B cell (primary cell): ENCODE measurements around the gene USH2A. TPM values are rescaled to one million over a fixed set of nuclear protein-coding genes. Genes with fewer than 3 reads are reported as not detected.

ENCODE experiments used
- ATAC-seq: fragments of 200-7000 bp; cut with Tn5 transposase; one replicate; pipeline ENCODE4 v1.10.0; 2021; ENCODE audit warnings: low read depth, mild to moderate bottlenecking, moderate number of reproducible peaks, moderate library complexity
- CTCF ChIA-PET: fragments of 350-600 bp; sonication (Branson Sonifier 250); formaldehyde crosslinking; loops from one replicate; lab custom pipeline; 2021; ENCODE audit warnings: antibody characterized with exemption, inconsistent platforms; lab: Charles Lee
- POLR2A ChIA-PET: fragments of 350-600 bp; sonication (Branson Sonifier 250); formaldehyde crosslinking; loops from one replicate; lab custom pipeline; 2021; ENCODE audit warnings: antibody characterized with exemption; lab: Charles Lee
- DNase-seq: peaks from one replicate; pipeline ENCODE4 v3.0.0; 2013
- H2AFZ ChIP-seq: 2 replicates; pipeline ENCODE4 v1.6.1; 2012; ENCODE audit warnings: mild to moderate bottlenecking, low read depth, low read length; ENCODE audit not compliant: insufficient read depth, poor library complexity, severe bottlenecking
- H3K27ac ChIP-seq, 2 donors: 1 replicate in 1 of 2; 2 replicates in 1 of 2; pipeline ENCODE4 v1.5.1; 2012 to 2013; ENCODE audit warnings: low read length in 2 of 2, mild to moderate bottlenecking in 2 of 2, moderate library complexity in 1 of 2
- H3K27me3 ChIP-seq, 4 experiments: fragments of 200-600 bp in 1 of 4; sonication (generic) in 1 of 4; replicated peaks in 1 of 4; 1 replicate in 2 of 4; 2 replicates in 2 of 4; pipeline versions ENCODE4 v1.6.1 to v1.7.0; 2013 to 2016; ENCODE audit warnings: low read length in 3 of 4, mild to moderate bottlenecking in 2 of 4, mixed read lengths in 1 of 4, moderate library complexity in 1 of 4; ENCODE audit not compliant: insufficient read depth in 4 of 4, control insufficient read depth in 3 of 4; ENCODE audit errors: control extremely low read depth in 1 of 4
- H3K36me3 ChIP-seq, 2 experiments: replicated peaks in 1 of 2; 1 replicate in 1 of 2; 2 replicates in 1 of 2; pipeline versions ENCODE4 v1.6.1 to v1.7.1; 2013; ENCODE audit warnings: low read length in 1 of 2; ENCODE audit not compliant: insufficient read depth in 2 of 2, control insufficient read depth in 1 of 2; ENCODE audit errors: control extremely low read depth in 1 of 2, extremely low read depth in 1 of 2
- H3K4me1 ChIP-seq, 2 donors: fragments of 200-600 bp in 1 of 2; sonication (generic) in 1 of 2; 1 replicate in 1 of 2; 2 replicates in 1 of 2; pipeline versions ENCODE4 v1.5.1 to v1.6.1; 2013 to 2017; ENCODE audit warnings: low read length in 2 of 2; ENCODE audit not compliant: control insufficient read depth in 2 of 2, insufficient read depth in 2 of 2
- H3K4me2 ChIP-seq: replicated peaks from 2 replicates; pipeline ENCODE3; 2012; ENCODE audit warnings: mild to moderate bottlenecking, low read depth, low read length; ENCODE audit not compliant: poor library complexity, severe bottlenecking
- H3K4me3 ChIP-seq, 5 experiments: fragments of 200-600 bp in 1 of 5; sonication (generic) in 1 of 5; 1 replicate in 3 of 5; 2 replicates in 2 of 5; pipeline versions ENCODE4 v1.5.1 to v1.7.0; 2011 to 2016; ENCODE audit warnings: low read length in 4 of 5, mild to moderate bottlenecking in 4 of 5, low read depth in 2 of 5, control low read depth in 1 of 5, moderate library complexity in 1 of 5; ENCODE audit not compliant: insufficient read depth in 1 of 5; ENCODE audit errors: control extremely low read depth in 1 of 5, extremely low read depth in 1 of 5
- H3K79me2 ChIP-seq: fragments of 200-600 bp; sonication (generic); one replicate; pipeline ENCODE4 v1.6.0; 2016; ENCODE audit warnings: low read length; ENCODE audit not compliant: control insufficient read depth, insufficient read depth
- H3K9ac ChIP-seq: fragments of 200-600 bp; sonication (generic); 2 replicates; pipeline ENCODE4 v1.6.1; 2017; ENCODE audit warnings: mild to moderate bottlenecking, low read length, moderate library complexity
- H3K9me3 ChIP-seq, 3 donors: one replicate each; pipeline versions ENCODE4 v1.6.1 to v1.7.1; 2013; ENCODE audit warnings: low read length in 2 of 3; ENCODE audit not compliant: control insufficient read depth in 2 of 3, insufficient read depth in 1 of 3; ENCODE audit errors: control extremely low read depth in 1 of 3
- H4K20me1 ChIP-seq: 2 replicates; pipeline ENCODE4 v1.6.0; 2012; ENCODE audit warnings: mild to moderate bottlenecking, low read length; ENCODE audit not compliant: insufficient read depth, control insufficient read depth, poor library complexity, severe bottlenecking
- H3K27ac Mint-ChIP-seq: one replicate; pipeline ENCODE4 v1.8.0; 2021; ENCODE audit warnings: mixed read lengths
- H3K27me3 Mint-ChIP-seq: one replicate; pipeline ENCODE4 v1.8.0; 2021; ENCODE audit warnings: mixed read lengths
- H3K4me1 Mint-ChIP-seq: one replicate; pipeline ENCODE4 v1.8.0; 2021; ENCODE audit warnings: mixed read lengths
- H3K4me3 Mint-ChIP-seq: one replicate; pipeline ENCODE4 v1.8.0; 2021; ENCODE audit warnings: mixed read lengths
- H3K9me3 Mint-ChIP-seq: one replicate; pipeline ENCODE4 v1.8.0; 2022; ENCODE audit warnings: mixed read lengths; ENCODE audit not compliant: insufficient read depth
- EZH2 ChIP-seq: IDR thresholded peaks from 2 replicates; pipeline ENCODE4 v1.6.1; 2012; ENCODE audit warnings: borderline replicate concordance, low read depth, mild to moderate bottlenecking, moderate library complexity, low read length; ENCODE audit not compliant: insufficient read depth, poor library complexity, severe bottlenecking
- WGBS: methylation state at CpG from one replicate; pipeline ENCODE4 v1.1.5; 2013; ENCODE audit warnings: missing lambda C conversion rate; ENCODE audit not compliant: insufficient coverage; 5-methylcytosine and 5-hydroxymethylcytosine counted together
- intact Hi-C: fragments of 100-400 bp; cut with micrococcal nuclease; formaldehyde crosslinking; loops from one replicate; pipeline ENCODE4 v1.10.0; 2022
- polyA plus RNA-seq: library from polyadenylated mRNA; depleted of rRNA; stranded (reverse); fragments of >200 nt; gene quantifications from 2 replicates; pipeline ENCODE4 v1.2.3, GENCODE V29; 2012
- total RNA-seq, 2 donors: library from RNA; stranded (reverse); fragments of 120-200 nt in 1 of 2; gene quantifications; 1 replicate in 1 of 2; 2 replicates in 1 of 2; pipeline versions ENCODE4 v1.2.3 to v1.2.4, GENCODE V29; 2013 to 2022
- TF ChIP-seq, protein P1 (sequence below): fragments of 200-600 bp; IDR thresholded peaks from one replicate; pipeline ENCODE4 v1.8.0; 2022; ENCODE audit warnings: antibody characterized with exemption, mild to moderate bottlenecking

USH2A gene
- total and polyA plus RNA-seq, 2 donors (not counting 1 experiment from before 2014, with no cell fraction given), result 0.01 TPM; not detected in 1

DNA sequence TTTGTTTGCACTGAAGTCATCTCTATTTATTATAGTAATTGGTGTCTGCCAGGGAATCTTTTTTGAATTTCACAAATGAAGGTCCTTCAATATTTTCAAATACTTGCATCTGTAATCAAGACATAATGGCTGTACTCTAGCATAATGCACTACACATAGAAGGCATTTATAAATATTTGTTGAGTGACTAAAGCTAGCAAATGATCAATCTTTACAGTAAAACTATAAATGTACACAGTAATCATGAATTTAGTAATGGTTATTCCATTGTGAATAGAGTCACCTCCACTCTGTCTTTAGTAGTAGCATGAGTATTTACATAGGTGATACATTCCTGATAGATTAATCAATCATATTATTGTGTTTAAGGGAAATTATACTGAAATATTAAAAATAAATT, 119.6 kb downstream of the USH2A start:
- ChIA-PET POLR2A (no interaction called here), CTCF (no interaction called here)
- Histone ChIP-seq H3K4me1 (no peaks in the 10 kb centered on the region), H3K36me3 (no peaks in the 10 kb centered on the region), H3K27ac (no peak overlapping the region), H3K9ac (no peak overlapping the region), H4K20me1 (no peaks in the 10 kb centered on the region), H2AFZ (no peak overlapping the region), H3K4me2 (no peak overlapping the region), H3K79me2 (no peaks in the 10 kb centered on the region), H3K27me3 (no peaks in the 10 kb centered on the region), H3K4me3 (no peak overlapping the region), H3K9me3 (no peaks in the 10 kb centered on the region)
- ATAC-seq, result no peak
- no peaks in the 10 kb centered on the region for H3K27me3 Mint-ChIP-seq
- intact Hi-C loops, result no loop called here
- no peak for TF ChIP-seq EZH2
- TF ChIP-seq, protein P1, sequence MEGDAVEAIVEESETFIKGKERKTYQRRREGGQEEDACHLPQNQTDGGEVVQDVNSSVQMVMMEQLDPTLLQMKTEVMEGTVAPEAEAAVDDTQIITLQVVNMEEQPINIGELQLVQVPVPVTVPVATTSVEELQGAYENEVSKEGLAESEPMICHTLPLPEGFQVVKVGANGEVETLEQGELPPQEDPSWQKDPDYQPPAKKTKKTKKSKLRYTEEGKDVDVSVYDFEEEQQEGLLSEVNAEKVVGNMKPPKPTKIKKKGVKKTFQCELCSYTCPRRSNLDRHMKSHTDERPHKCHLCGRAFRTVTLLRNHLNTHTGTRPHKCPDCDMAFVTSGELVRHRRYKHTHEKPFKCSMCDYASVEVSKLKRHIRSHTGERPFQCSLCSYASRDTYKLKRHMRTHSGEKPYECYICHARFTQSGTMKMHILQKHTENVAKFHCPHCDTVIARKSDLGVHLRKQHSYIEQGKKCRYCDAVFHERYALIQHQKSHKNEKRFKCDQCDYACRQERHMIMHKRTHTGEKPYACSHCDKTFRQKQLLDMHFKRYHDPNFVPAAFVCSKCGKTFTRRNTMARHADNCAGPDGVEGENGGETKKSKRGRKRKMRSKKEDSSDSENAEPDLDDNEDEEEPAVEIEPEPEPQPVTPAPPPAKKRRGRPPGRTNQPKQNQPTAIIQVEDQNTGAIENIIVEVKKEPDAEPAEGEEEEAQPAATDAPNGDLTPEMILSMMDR, result no peak
- H3K27ac Mint-ChIP-seq, result no peak overlapping the region
- no peaks in the 10 kb centered on the region for H3K9me3 Mint-ChIP-seq
- H3K4me1 Mint-ChIP-seq, result no peaks in the 10 kb centered on the region
- DNase-seq, result no peak
- no peak overlapping the region for H3K4me3 Mint-ChIP-seq

- H3K27me3 Mint-ChIP-seq, result no peaks in the 10 kb centered on the region
- H3K27ac ChIP-seq, result no peak overlapping the region
Observed at GRCh38 chr1:216293683-216294082, 129.6 kb downstream of the USH2A start.

More at GRCh38 chr1:216293683-216294082, 129.6 kb downstream of the USH2A start:
- Mint-ChIP-seq H3K27ac (no peak overlapping the region), H3K4me1 (no peaks in the 10 kb centered on the region), H3K9me3 (peaks cover 2% of the 10 kb centered on the region), H3K4me3 (no peak overlapping the region)
- ChIA-PET CTCF (no interaction called here), POLR2A (no interaction called here)
- Histone ChIP-seq H3K4me2 (no peak overlapping the region), H3K27me3 (no peaks in the 10 kb centered on the region), H3K36me3 (no peaks in the 10 kb centered on the region), H3K9ac (no peak overlapping the region), H2AFZ (no peak overlapping the region), H3K4me3 (no peak overlapping the region), H3K79me2 (no peaks in the 10 kb centered on the region), H3K4me1 (no peaks in the 10 kb centered on the region), H4K20me1 (no peaks in the 10 kb centered on the region), H3K9me3 (no peaks in the 10 kb centered on the region)
- DNase-seq (no peak), ATAC-seq (no peak)
- TF ChIP-seq, protein P1, result no peak
- no peak for TF ChIP-seq EZH2
- intact Hi-C loops, result no loop called here
- WGBS, result no CpG with 5 or more reads among the region's 6 CpGs
